K562 (cell line): ENCODE results near the gene SLC2A10. TPM values are rescaled to one million over a fixed set of nuclear protein-coding genes. Genes with fewer than 3 reads are reported as not detected.

ENCODE experiments used
- CBX3 ChIP-seq, 2 experiments: IDR thresholded peaks; 1 replicate in 1 of 2; 2 replicates in 1 of 2; pipeline ENCODE4 v1.6.1; 2012; ENCODE audit warnings: inconsistent platforms in 2 of 2, low read length in 2 of 2, borderline replicate concordance in 1 of 2, control low read depth in 1 of 2
- CHAMP1 ChIP-seq: fragments of 450-650 bp; IDR thresholded peaks from 2 replicates; pipeline ENCODE4 v1.6.1; 2016; ENCODE audit warnings: mild to moderate bottlenecking
- CREB1 ChIP-seq, 2 experiments: sonication (generic) in 1 of 2; formaldehyde crosslinking in 1 of 2; IDR thresholded peaks; 2 replicates each; pipeline versions ENCODE4 v1.6.1 to v1.8.0; 2012 to 2022; ENCODE audit warnings: inconsistent platforms in 1 of 2, mild to moderate bottlenecking in 1 of 2, missing genetic modification reagents in 1 of 2, moderate library complexity in 1 of 2
- DACH1 ChIP-seq: fragments of 450-650 bp; IDR thresholded peaks from 2 replicates; pipeline ENCODE4 v1.6.1; 2018; ENCODE audit not compliant: partially characterized antibody
- FOXP1 ChIP-seq: sonication (generic); formaldehyde crosslinking; IDR thresholded peaks from 2 replicates; pipeline ENCODE4 v1.8.0; 2022; ENCODE audit warnings: mild to moderate bottlenecking, missing genetic modification reagents
- OTX1 ChIP-seq: fragments of 450-650 bp; formaldehyde crosslinking; IDR thresholded peaks from 2 replicates; pipeline ENCODE4 v1.4.0; 2022; ENCODE audit warnings: mild to moderate bottlenecking
- POLR2AphosphoS5 ChIP-seq: IDR thresholded peaks from 2 replicates; pipeline ENCODE4 v1.6.1; 2011; ENCODE audit warnings: mild to moderate bottlenecking, low read depth, low read length, moderate library complexity; ENCODE audit not compliant: control insufficient read depth, insufficient read depth
- SIN3B ChIP-seq: fragments of 450-650 bp; IDR thresholded peaks from 2 replicates; pipeline ENCODE4 v1.6.1; 2017; ENCODE audit warnings: low read depth, mild to moderate bottlenecking, moderate library complexity
- SMARCA4 ChIP-seq: fragments of 450-650 bp; IDR thresholded peaks from 2 replicates; pipeline ENCODE4 v1.6.1; 2016
- SRSF1 ChIP-seq: fragments of 200-400 bp; formaldehyde crosslinking; IDR thresholded peaks from 2 replicates; pipeline ENCODE4 v1.6.1; 2017; ENCODE audit warnings: mild to moderate bottlenecking, low read depth, low read length, moderate library complexity
- ZBTB17 ChIP-seq: fragments of 450-650 bp; formaldehyde crosslinking; IDR thresholded peaks from 2 replicates; pipeline ENCODE4 v1.4.0; 2020; ENCODE audit warnings: mild to moderate bottlenecking
- ZBTB49 ChIP-seq: sonication (generic); formaldehyde crosslinking; IDR thresholded peaks from 2 replicates; pipeline ENCODE4 v1.8.0; 2022; ENCODE audit warnings: missing genetic modification reagents, mild to moderate bottlenecking, borderline replicate concordance
- ZNF395 ChIP-seq: fragments of 200-800 bp; sonication (Bioruptor generic); IDR thresholded peaks from 2 replicates; pipeline ENCODE4 v1.6.1; 2017; ENCODE audit warnings: missing genetic modification characterization, missing compliant biosample characterization
- polyA plus RNA-seq, 8 experiments: library from polyadenylated mRNA; depleted of rRNA in 4 of 8; stranded (reverse) in 5 of 8; unstranded in 3 of 8; fragments of >200 nt; fragmentation: Nextera tagmentation in 2 of 8; fragmentation: Illumina TruSeq in 1 of 8; extraction: Ambion mirVana in 2 of 8; extraction: Trizol in 1 of 8; gene quantifications; 2 replicates each; pipeline versions ENCODE4 v1.2.1 to v1.2.3, GENCODE V29; 2011 to 2014; ENCODE audit warnings: inconsistent platforms in 1 of 8, missing spikeins in 1 of 8
- total RNA-seq, 7 experiments: library from RNA; depleted of rRNA in 6 of 7; stranded (reverse); fragments of >200 nt in 6 of 7; fragmentation: Illumina TruSeq in 2 of 7; extraction: Trizol in 2 of 7; gene quantifications; 2 replicates each; pipeline versions ENCODE4 v1.2.1 to v1.2.3, GENCODE V29; 2011 to 2021; ENCODE audit warnings: low replicate concordance in 1 of 7

SLC2A10 gene
- total and polyA plus RNA-seq, 9 of the 15 experiments (the other 6 are each of a cell fraction or from before 2014, with no cell fraction given), result 0.01 to 1.8 (median 0.10) TPM

- TF ChIP-seq ZBTB49 (CRISPR knock-in tag), result no peak
- TF ChIP-seq ZBTB17 (CRISPR knock-in tag), result peak; percentile 90
- TF ChIP-seq OTX1 (CRISPR knock-in tag), result no peak
- TF ChIP-seq SIN3B, result peak; percentile 89
- peak; percentile 23; the same call in 1 of the 2 replicates for TF ChIP-seq FOXP1 (CRISPR knock-in tag)
- TF ChIP-seq POLR2AphosphoS5, result peak; percentile 69
- no peak for TF ChIP-seq CHAMP1
- TF ChIP-seq CBX3 (IDR thresholded peaks at IDR 0.05; ENCODE audit: borderline replicate concordance in 1 of 2, low read length in 2 of 2), result no peak
- no peak for TF ChIP-seq CREB1 (IDR thresholded peaks at IDR 0.05)
- peak; percentile 67; the same call in 1 of the 2 replicates for TF ChIP-seq CREB1 (CRISPR knock-in tag; IDR thresholded peaks at IDR 0.05)
- TF ChIP-seq SMARCA4, result no peak
- peak; percentile 96 for TF ChIP-seq DACH1
- TF ChIP-seq SRSF1, result 0 out of 2 replicates have a peak, but pooled peaks have one; percentile 70
- peak; percentile 84 for TF ChIP-seq ZNF395
Observed at GRCh38 chr20:46689082-46689753, 20.2 kb upstream of the SLC2A10 start, which contains the start of gene TP53RK (continued).
